HCT116 (cell line): ENCODE data around the gene SEL1L2. TPM values are rescaled to one million over a fixed set of nuclear protein-coding genes. Genes with fewer than 3 reads are reported as not detected.

Experiments
- ATAC-seq: fragments of 200-7000 bp; cut with Tn5 transposase; 2 replicates; pipeline ENCODE4 v1.9.1; 2020; ENCODE audit warnings: mild to moderate bottlenecking, moderate library complexity
- BruUV-seq: library from RNA; stranded (reverse); fragments of 400-500 nt; replicated peaks from 2 replicates; lab custom pipeline; 2021; lab: Mats Ljungman, UMichigan
- CTCF ChIA-PET: fragments of 300-600 bp; sonication (Branson Sonifier 250); formaldehyde crosslinking; loops from one replicate; lab custom pipeline; 2021; ENCODE audit warnings: antibody characterized with exemption; lab: Charles Lee
- POLR2A ChIA-PET: fragments of 300-600, 350-600 bp; sonication (Branson Sonifier 250); formaldehyde crosslinking; loops from one replicate; lab custom pipeline; 2021; ENCODE audit warnings: antibody characterized with exemption; lab: Charles Lee
- RAD21 ChIA-PET, 2 experiments: fragments of 300-600 bp; sonication (Branson Sonifier 250); formaldehyde crosslinking; loops; one replicate each; lab custom pipeline; 2023; ENCODE audit warnings: low total read pairs in 2 of 2; ENCODE audit not compliant: uncharacterized antibody in 2 of 2, unreplicated experiment in 2 of 2, low non-redundant PET in 1 of 2; lab: Charles Lee
- DNase-seq: peaks from one replicate; pipeline ENCODE4 v3.0.0-alpha.2; 2010; ENCODE audit warnings: low read depth, low spot score
- H2AFZ ChIP-seq: fragments of 200-600 bp; shearing (Covaris generic), sonication (generic); 2 replicates; pipeline ENCODE4 v1.6.1; 2017; ENCODE audit warnings: low read depth, mixed run types, mixed read lengths, antibody characterized with exemption, low read length; ENCODE audit not compliant: poor library complexity, severe bottlenecking
- H3K27ac ChIP-seq: 2 replicates; pipeline ENCODE4 v1.5.1; 2012; ENCODE audit warnings: low read depth, low read length
- H3K27me3 ChIP-seq: fragments of 200-600 bp; sonication (generic); 2 replicates; pipeline ENCODE4 v1.6.1; 2016; ENCODE audit warnings: mixed run types, low read length, mixed read lengths; ENCODE audit not compliant: insufficient read depth
- H3K36me3 ChIP-seq, 2 experiments: fragments of 200-500 bp in 1 of 2; fragments of 200-600 bp in 1 of 2; sonication (Bioruptor generic) in 1 of 2; sonication (generic) in 1 of 2; 2 replicates each; pipeline versions ENCODE4 v1.5.1 to v1.6.1; 2014 to 2016; ENCODE audit warnings: low read length in 2 of 2, inconsistent platforms in 1 of 2, mixed read lengths in 1 of 2, mixed run types in 1 of 2; ENCODE audit not compliant: insufficient read depth in 2 of 2, control insufficient read depth in 1 of 2
- H3K4me1 ChIP-seq, 2 experiments: fragments of 200-600 bp in 1 of 2; sonication (generic) in 1 of 2; 2 replicates each; pipeline versions ENCODE4 v1.5.1 to v1.6.1; 2012 to 2017; ENCODE audit warnings: low read length in 2 of 2, inconsistent platforms in 1 of 2, mild to moderate bottlenecking in 1 of 2, mixed read lengths in 1 of 2, mixed run types in 1 of 2, moderate library complexity in 1 of 2; ENCODE audit not compliant: insufficient read depth in 2 of 2, control insufficient read depth in 1 of 2
- H3K4me2 ChIP-seq: fragments of 200-600 bp; sonication (generic); 2 replicates; pipeline ENCODE4 v1.6.1; 2017; ENCODE audit warnings: mixed run types, low read length, mixed read lengths
- H3K4me3 ChIP-seq, 2 experiments: fragments of 200-600 bp in 1 of 2; sonication (generic) in 1 of 2; replicated peaks in 1 of 2; 2 replicates each; pipeline ENCODE4 v1.5.1; 2011 to 2016; ENCODE audit warnings: low read length in 2 of 2, control low read depth in 1 of 2, low read depth in 1 of 2, mild to moderate bottlenecking in 1 of 2, mixed read lengths in 1 of 2, mixed run types in 1 of 2
- H3K79me2 ChIP-seq: fragments of 200-600 bp; sonication (generic); 2 replicates; pipeline ENCODE4 v1.6.1; 2017; ENCODE audit warnings: mild to moderate bottlenecking, mixed run types, low read length, moderate library complexity, mixed read lengths; ENCODE audit not compliant: insufficient read depth
- H3K9ac ChIP-seq: fragments of 200-600 bp; sonication (generic); 2 replicates; pipeline ENCODE4 v1.6.1; 2016; ENCODE audit warnings: low read length, mixed read lengths
- H3K9me2 ChIP-seq: fragments of 200-600 bp; sonication (generic), shearing (Covaris generic); 2 replicates; pipeline ENCODE4 v1.6.1; 2017; ENCODE audit warnings: mixed run types, mild to moderate bottlenecking, moderate library complexity; ENCODE audit not compliant: insufficient read depth
- H3K9me3 ChIP-seq, 2 experiments: fragments of 200-500 bp in 1 of 2; fragments of 200-600 bp in 1 of 2; sonication (Bioruptor generic) in 1 of 2; sonication (generic) in 1 of 2; 2 replicates each; pipeline ENCODE4 v1.6.1; 2014 to 2017; ENCODE audit warnings: low read length in 2 of 2, mixed read lengths in 2 of 2, inconsistent platforms in 1 of 2, low read depth in 1 of 2, mild to moderate bottlenecking in 1 of 2, mixed run types in 1 of 2, moderate library complexity in 1 of 2; ENCODE audit not compliant: control insufficient read depth in 1 of 2, insufficient read depth in 1 of 2
- H4K20me1 ChIP-seq: fragments of 200-600 bp; sonication (generic), shearing (Covaris generic); 2 replicates; pipeline ENCODE4 v1.6.1; 2017; ENCODE audit warnings: mixed run types, mild to moderate bottlenecking, moderate library complexity; ENCODE audit not compliant: insufficient read depth
- ATF3 ChIP-seq: IDR thresholded peaks from 2 replicates; pipeline ENCODE4 v1.6.1; 2012
- CBX3 ChIP-seq: IDR thresholded peaks from 2 replicates; pipeline ENCODE4 v1.6.1; 2012; ENCODE audit warnings: low read depth
- CEBPB ChIP-seq: IDR thresholded peaks from 2 replicates; pipeline ENCODE4 v1.6.1; 2012; ENCODE audit warnings: low read depth
- EZH2 ChIP-seq: fragments of 200-600 bp; sonication (generic); IDR thresholded peaks from 2 replicates; pipeline ENCODE4 v1.6.1; 2017; ENCODE audit warnings: antibody characterized with exemption, mixed run types
- EZH2phosphoT487 ChIP-seq: fragments of 200-600 bp; IDR thresholded peaks from 2 replicates; pipeline ENCODE4 v1.6.1; 2018; ENCODE audit warnings: antibody characterized with exemption, borderline replicate concordance
- FOSL1 ChIP-seq: IDR thresholded peaks from 2 replicates; pipeline ENCODE4 v1.6.1; 2012; ENCODE audit warnings: low read depth
- POLR2AphosphoS5 ChIP-seq: IDR thresholded peaks from 2 replicates; pipeline ENCODE4 v1.6.1; 2011; ENCODE audit warnings: mild to moderate bottlenecking, low read depth, low read length, moderate library complexity
- RAD21 ChIP-seq: IDR thresholded peaks from 2 replicates; pipeline ENCODE4 v1.6.1; 2012; ENCODE audit warnings: low read depth, mild to moderate bottlenecking
- REST ChIP-seq: IDR thresholded peaks from 2 replicates; pipeline ENCODE4 v1.6.1; 2012; ENCODE audit warnings: low read depth
- SP1 ChIP-seq: IDR thresholded peaks from 2 replicates; pipeline ENCODE4 v1.6.1; 2012; ENCODE audit warnings: low read depth
- TCF7L2 ChIP-seq: IDR thresholded peaks from 2 replicates; pipeline ENCODE4 v1.7.0; 2011; ENCODE audit warnings: borderline replicate concordance, inconsistent platforms; ENCODE audit not compliant: insufficient read depth, insufficient read length; ENCODE audit errors: extremely low read depth
- ZBTB33 ChIP-seq: IDR thresholded peaks from 2 replicates; pipeline ENCODE4 v1.6.1; 2011; ENCODE audit warnings: mild to moderate bottlenecking, low read length, moderate library complexity; ENCODE audit not compliant: insufficient replicate concordance; ENCODE audit errors: extremely low read depth
- ZFX ChIP-seq: fragments of 450-650 bp; IDR thresholded peaks from 2 replicates; pipeline ENCODE4 v1.6.1; 2017
- ZNF274 ChIP-seq: fragments of 200-500 bp; sonication (Bioruptor generic); IDR thresholded peaks from 2 replicates; pipeline ENCODE4 v1.6.1; 2014; ENCODE audit warnings: mild to moderate bottlenecking, low read depth, low read length, inconsistent platforms
- intact Hi-C: fragments of 100-400 bp; cut with micrococcal nuclease; formaldehyde crosslinking; loops from 2 replicates; pipeline ENCODE4 v1.10.0; 2022
- total RNA-seq: library from RNA; stranded (reverse); gene quantifications from one replicate; pipeline ENCODE4 v1.2.1, GENCODE V29; 2021; ENCODE audit not compliant: unreplicated experiment
- TF ChIP-seq, protein P1 (sequence below): IDR thresholded peaks from 2 replicates; pipeline ENCODE4 v1.6.1; 2012

The SEL1L2 gene
- total RNA-seq, 1 experiment from 2014 or later: not detected

GRCh38 chr20:13851279-13851678 is 139.1 kb downstream of the SEL1L2 start:
- no peak overlapping the region for H3K4me2 ChIP-seq
- ChIA-PET RAD21 (no interaction called here), CTCF (no interaction called here), POLR2A (no interaction called here)
- no peak overlapping the region for H3K9ac ChIP-seq
- H3K9me2 ChIP-seq: no peaks in the 10 kb centered on the region
- H3K9me3 ChIP-seq: no peaks in the 10 kb centered on the region
- H2AFZ ChIP-seq: no peak overlapping the region
- H4K20me1 ChIP-seq: no peaks in the 10 kb centered on the region
- ATAC-seq: no peak
- no peaks in the 10 kb centered on the region for H3K79me2 ChIP-seq
- intact Hi-C loops: no loop called here
- peaks cover 4% of the 10 kb centered on the region; the same call in 1 of the 2 replicates for H3K27me3 ChIP-seq
- BruUV-seq: no TSS peak
- H3K27ac ChIP-seq: no peak overlapping the region
- no peak for DNase-seq
- no peaks in the 10 kb centered on the region for H3K36me3 ChIP-seq
- TF ChIP-seq CBX3 (no peak), SP1 (no peak), POLR2AphosphoS5 (no peak), CEBPB (no peak), ATF3 (no peak)
- TF ChIP-seq, protein P1, sequence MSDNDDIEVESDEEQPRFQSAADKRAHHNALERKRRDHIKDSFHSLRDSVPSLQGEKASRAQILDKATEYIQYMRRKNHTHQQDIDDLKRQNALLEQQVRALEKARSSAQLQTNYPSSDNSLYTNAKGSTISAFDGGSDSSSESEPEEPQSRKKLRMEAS: no peak
- TF ChIP-seq, all 23 proteins: peak for 0
- Histone ChIP-seq H3K4me3 (no peak overlapping the region), H3K4me1 (no peaks in the 10 kb centered on the region)

- ChIA-PET POLR2A (no interaction called here), CTCF (no interaction called here), RAD21 (no interaction called here)
- H3K9ac ChIP-seq: no peak overlapping the region
- no peak overlapping the region for H3K27ac ChIP-seq
- peaks cover 16% of the 10 kb centered on the region; the same call in 1 of the 2 replicates for H3K27me3 ChIP-seq
- no peak overlapping the region for H3K4me3 ChIP-seq
- BruUV-seq: no TSS peak
- H2AFZ ChIP-seq: no peak overlapping the region
- H3K9me3 ChIP-seq: no peaks in the 10 kb centered on the region
- no peaks in the 10 kb centered on the region for H3K4me1 ChIP-seq
- ATAC-seq: no peak
- no peaks in the 10 kb centered on the region for H3K9me2 ChIP-seq
- intact Hi-C loops: no loop called here
- no peaks in the 10 kb centered on the region for H3K36me3 ChIP-seq
- H4K20me1 ChIP-seq: no peaks in the 10 kb centered on the region
- DNase-seq: no peak
- no peak overlapping the region for H3K4me2 ChIP-seq
- H3K79me2 ChIP-seq: no peaks in the 10 kb centered on the region
- TF ChIP-seq RAD21 (no peak), REST (no peak), ATF3 (no peak), ZFX (no peak), EZH2phosphoT487 (no peak), FOSL1 (no peak), ZBTB33 (no peak), TCF7L2 (no peak), ZNF274 (no peak), EZH2 (no peak), CBX3 (no peak)
Observed at GRCh38 chr20:13844296-13844695, 146.1 kb downstream of the SEL1L2 start.
